ENCODE measurements around the gene SELENOI.

Gene SELENOI

GRCh38 chr2:26401739-26402541 is 56.0 kb downstream of the SELENOI start, which contains the start of gene DRC1:
Gene DRC1, plus strand, starts transcription at chr2:26401920. Its CDS starts 70 bp downstream, at chr2:26401990.
- in situ Hi-C loops (cut with HindIII; ENCODE audit: low sequenced_read_pairs): no loop called here

DNA sequence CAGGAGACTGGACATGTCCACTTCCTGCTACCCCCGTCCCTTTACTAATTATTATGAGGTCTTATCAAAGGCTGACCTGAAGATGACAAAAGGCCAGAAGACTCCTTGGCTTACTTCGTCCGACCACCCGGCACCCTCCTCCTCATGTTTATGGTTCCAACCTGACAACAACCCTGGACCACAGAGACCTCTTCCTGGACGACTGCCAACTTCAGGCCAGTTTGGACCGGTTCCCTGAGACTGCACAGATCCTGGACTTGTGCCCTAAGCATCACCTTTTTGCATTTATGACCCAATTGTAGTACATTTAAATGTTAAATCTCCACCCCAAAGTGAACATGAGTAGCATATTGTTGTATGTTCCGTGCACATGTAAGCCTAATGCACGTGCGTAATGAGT is 61.6 kb downstream of the SELENOI start:
- in situ Hi-C loops (cut with HindIII; ENCODE audit: low sequenced_read_pairs): no loop called here

DNA sequence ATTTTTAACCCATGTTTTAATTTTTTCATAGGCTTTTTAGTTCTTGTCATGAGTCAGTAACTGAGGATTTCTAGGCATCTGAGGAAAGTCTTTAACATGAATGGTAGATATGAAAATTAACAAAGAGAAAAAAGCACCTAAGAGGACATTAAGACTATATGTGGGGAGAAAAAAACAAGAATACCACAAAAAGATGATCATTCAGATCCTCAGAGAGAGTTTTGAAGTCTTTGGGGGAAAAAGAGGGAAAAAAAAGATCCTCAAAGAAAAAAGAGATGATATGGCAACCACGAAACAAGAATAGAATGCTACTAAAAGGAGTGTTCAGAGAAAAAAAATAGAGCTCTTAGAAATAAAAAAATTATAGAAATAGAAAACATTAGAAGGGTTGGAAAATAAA is 63.8 kb downstream of the SELENOI start:
- in situ Hi-C loops (cut with HindIII; ENCODE audit: low sequenced_read_pairs): no loop called here

DNA sequence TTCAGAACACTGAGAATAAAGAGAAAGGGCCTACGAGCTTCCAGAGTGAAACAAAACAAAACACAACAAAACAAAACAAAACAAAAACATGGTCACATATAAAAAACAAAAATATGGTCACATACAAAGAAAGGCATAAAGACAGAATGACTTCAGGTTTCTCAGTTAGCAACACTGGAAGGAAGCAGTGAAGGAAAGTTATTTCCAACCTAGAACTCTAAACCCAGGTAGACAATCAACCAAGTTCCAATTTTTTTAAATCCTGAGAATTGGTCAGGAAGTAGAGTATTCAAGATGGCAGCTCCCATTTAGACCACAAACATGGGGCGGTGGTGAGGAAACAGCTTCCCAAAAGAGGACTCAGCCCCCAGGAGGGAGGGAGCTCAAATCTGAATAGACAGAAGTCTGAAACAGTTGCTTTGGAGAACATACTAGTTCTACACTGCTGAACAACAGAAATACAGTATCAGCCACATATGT is 64.9 kb downstream of the SELENOI start:
- in situ Hi-C loops (cut with HindIII; ENCODE audit: low sequenced_read_pairs): no loop called here

DNA sequence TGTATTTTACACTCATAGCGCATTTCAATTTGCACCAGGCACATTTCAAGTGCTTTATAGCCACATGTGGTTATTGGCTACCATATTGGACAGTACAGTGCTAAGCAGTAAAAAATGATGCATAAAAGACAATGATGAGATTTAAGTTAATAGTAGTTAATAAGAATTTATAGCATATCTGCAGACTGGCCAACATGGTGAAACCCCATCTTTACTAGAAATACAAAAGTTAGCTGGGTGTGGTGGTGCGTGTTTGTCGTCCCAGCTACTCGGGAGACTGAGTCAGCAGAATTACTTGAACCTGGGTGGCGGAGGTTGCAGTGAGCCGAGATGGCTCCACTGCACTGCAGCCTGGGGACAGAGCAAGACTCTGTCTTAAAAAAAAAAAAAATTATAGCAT is 65.5 kb downstream of the SELENOI start:
- in situ Hi-C loops (cut with HindIII; ENCODE audit: low sequenced_read_pairs): no loop called here

- in situ Hi-C loops (cut with HindIII; ENCODE audit: low sequenced_read_pairs): no loop called here
These were observed 66.2 kb downstream of the SELENOI start for GRCh38 chr2:26412091-26412673.

DNA sequence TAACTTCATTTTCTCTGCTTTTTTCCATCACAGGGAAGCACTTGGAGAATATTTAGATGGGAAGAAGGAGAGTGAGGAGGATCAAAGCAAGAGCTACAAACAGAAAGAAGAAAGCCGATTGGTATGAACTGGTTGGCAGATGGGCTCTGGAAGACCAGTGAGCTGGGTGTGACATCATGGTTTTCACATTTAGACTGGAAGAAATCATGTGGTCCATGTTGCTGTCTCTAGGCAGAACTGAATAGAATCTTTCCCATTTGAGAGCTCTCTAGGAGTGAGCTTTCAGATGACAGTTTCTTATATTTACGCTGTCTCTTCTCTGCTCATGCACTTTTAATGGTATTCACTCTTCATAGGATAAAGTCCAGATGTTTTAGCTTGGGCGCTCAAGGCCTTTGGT is 68.4 kb downstream of the SELENOI start:
- in situ Hi-C loops (cut with HindIII; ENCODE audit: low sequenced_read_pairs): no loop called here

DNA sequence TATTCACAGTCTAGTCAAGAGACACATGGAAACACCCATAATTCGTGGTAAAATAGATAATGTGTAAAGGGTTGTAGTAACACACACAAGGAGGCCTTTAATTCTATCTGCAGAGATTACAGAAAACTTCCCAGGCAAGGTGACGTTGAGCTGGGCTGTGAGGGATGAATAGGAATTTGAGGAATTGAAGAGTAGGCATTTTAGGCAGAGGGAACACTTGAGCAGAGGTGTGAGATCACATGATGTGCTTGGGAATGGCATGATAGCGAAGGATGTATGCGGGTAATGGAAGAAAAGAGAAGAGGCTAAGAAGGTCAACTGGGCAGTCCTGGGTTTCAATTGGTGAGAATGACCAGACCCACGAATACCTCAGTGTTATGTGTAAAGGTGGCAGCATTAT is 76.0 kb downstream of the SELENOI start:
- in situ Hi-C loops (cut with HindIII; ENCODE audit: low sequenced_read_pairs): no loop called here

- in situ Hi-C loops (cut with HindIII; ENCODE audit: low sequenced_read_pairs): no loop called here
These were observed 77.1 kb downstream of the SELENOI start for GRCh38 chr2:26422947-26423629.

DNA sequence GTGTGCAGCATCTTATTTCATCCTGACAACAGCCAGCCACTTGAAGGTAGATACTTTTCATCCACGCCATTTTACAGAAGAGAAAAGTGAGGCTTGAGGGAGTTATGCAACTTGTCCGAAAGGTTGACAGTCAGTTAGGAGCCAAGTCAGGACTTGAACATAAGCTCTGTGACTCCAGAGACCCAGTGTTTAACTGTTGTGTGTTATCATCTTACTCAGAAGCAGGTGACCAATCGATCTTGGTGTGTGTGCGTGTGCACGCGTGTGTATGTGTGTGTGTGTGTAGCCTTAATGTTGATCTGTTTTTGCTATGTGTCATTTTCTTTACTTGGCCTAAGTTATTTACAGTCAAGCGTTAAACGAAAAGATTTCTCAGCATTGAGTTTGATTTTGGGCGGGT is 77.8 kb downstream of the SELENOI start:
- in situ Hi-C loops (cut with HindIII; ENCODE audit: low sequenced_read_pairs): no loop called here

GRCh38 chr2:26424221-26424620 is 78.3 kb downstream of the SELENOI start:
- in situ Hi-C loops (cut with HindIII; ENCODE audit: low sequenced_read_pairs): no loop called here

- in situ Hi-C loops (cut with HindIII; ENCODE audit: low sequenced_read_pairs): no loop called here
These were observed 82.9 kb downstream of the SELENOI start for GRCh38 chr2:26428846-26429245.

DNA sequence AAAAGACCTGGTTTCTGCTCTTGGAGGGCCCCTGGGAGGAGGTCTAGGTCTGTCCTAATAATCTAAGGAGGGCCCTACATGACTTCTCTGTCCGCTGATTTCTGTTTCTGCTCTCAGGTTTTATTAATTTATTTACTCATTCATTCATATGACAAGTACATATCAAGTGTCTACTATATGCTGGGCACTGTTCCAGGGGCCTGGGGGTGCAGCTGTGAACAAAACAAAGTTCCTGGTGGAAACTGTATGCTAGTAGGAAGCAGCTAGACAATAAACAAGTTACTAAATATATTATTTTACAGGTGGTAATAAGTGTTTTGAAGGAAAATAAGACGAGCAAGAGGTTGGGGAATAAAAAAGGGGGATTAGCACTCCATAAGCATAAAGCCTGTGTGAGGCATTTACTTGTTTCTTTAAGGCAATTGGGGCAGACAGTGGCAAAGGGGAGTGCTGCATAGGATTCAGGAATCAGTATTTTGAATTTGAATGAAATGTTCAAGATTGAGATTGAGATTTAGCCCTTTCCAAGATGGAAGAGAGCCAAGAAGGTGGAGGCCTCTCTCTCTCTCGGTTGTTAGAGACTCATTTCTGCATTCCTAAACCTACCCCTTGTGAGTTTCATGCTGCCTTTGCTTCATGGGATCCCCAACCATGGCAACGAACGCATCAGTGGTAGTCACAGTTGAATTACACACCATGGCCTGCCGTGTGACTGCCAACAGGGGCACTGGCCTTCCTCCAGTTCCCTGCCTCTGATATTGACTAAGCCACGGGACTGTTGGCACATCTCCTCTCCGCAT is 84.0 kb downstream of the SELENOI start:
- in situ Hi-C loops (cut with HindIII; ENCODE audit: low sequenced_read_pairs): no loop called here

- in situ Hi-C loops (cut with HindIII; ENCODE audit: low sequenced_read_pairs): no loop called here
These were observed 84.9 kb downstream of the SELENOI start for GRCh38 chr2:26430826-26431225.

GRCh38 chr2:26432363-26432762 is 86.4 kb downstream of the SELENOI start:
- in situ Hi-C loops (cut with HindIII; ENCODE audit: low sequenced_read_pairs): no loop called here

GRCh38 chr2:26432859-26433258 is 86.9 kb downstream of the SELENOI start:
- in situ Hi-C loops (cut with HindIII; ENCODE audit: low sequenced_read_pairs): no loop called here

DNA sequence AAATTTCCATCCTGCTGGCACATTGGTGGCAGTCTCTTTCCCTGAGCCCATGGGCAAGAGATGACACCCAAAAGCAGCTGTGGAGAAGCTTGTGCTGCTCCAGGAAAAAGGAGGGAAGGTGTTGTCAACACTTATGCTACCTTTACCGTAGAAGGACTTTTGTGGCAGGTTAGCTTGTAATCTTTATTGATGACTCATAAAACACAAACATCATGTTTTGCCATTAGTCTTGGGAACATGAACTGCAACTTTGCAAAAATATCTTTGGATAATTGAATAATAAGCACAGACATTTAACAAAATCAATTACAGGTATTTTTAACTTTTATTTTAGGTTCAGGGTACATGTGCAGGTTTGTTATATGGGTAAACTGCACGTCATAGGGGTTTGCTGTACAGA is 89.2 kb downstream of the SELENOI start:
- in situ Hi-C loops (cut with HindIII; ENCODE audit: low sequenced_read_pairs): no loop called here

DNA sequence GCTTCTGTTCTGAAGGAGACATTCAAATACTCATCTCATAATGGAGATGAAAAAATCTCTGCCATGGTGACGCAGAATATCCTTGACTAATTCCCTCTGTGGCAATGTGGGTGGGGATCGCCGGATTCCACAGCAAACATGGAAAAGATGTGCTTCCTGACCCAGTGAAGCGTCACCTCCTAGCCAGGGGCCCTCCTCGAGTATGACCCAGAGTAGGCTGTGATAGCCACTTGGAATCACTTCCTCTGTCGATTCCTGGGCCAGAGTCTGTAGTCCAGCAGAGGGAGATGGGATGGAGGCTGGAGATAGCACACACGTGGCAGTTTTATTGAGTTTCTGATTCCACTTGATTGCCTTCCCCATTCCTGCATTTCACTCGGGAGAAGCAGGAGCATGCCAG is 92.6 kb downstream of the SELENOI start:
- in situ Hi-C loops (cut with HindIII; ENCODE audit: low sequenced_read_pairs): no loop called here

DNA sequence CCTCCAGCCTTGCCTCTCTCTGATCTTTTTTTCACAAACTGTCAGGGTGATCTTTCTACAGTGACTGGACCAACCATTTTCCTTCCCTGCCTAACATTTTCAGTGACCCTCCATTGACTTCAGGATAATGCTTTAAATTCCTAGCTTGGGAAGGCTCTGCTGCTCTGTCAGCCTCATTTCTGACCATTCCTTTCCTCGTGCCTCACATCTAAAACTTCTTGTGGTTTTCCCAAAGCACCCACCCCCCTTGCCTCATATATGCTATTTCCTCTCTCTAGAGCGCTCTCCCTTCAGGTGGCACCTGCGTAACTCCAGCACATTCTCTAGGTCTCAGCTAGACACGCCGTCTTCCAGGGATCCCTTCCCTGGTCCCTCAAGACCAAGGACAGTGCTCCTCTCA is 93.0 kb downstream of the SELENOI start:
- in situ Hi-C loops (cut with HindIII; ENCODE audit: low sequenced_read_pairs): no loop called here

DNA sequence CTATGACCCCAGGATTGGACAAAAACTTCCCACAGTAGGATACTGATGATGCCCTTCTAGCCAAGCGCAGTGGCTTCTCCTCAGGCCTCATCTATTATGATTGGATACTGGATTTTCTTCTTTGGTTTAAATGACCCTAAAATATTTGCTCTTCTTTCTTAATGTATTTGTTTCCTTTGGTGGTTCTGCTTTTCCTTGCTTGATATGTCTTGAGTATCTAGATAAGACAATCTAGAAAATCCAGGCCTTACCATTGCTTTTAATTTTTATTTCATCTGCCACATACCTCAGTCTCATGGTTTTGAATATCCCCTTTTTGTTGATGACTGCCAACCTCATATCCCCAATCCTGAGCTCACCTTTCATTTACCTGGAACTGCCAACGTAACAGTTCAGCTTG is 96.4 kb downstream of the SELENOI start:
- in situ Hi-C loops (cut with HindIII; ENCODE audit: low sequenced_read_pairs): no loop called here

GRCh38 chr2:26442707-26443106 is 96.8 kb downstream of the SELENOI start:
- in situ Hi-C loops (cut with HindIII; ENCODE audit: low sequenced_read_pairs): no loop called here

Measured in DLD1 (cell line).